ENCODE measurements around the gene PLOD3. TPM values are rescaled to one million over a fixed set of nuclear protein-coding genes. Genes with fewer than 3 reads are reported as not detected.
A peak's percentile ranks its signal among the peaks of the same experiment; 100 is the strongest.

PLOD3 gene
- total RNA-seq, 1 experiment from 2014 or later: 134 TPM

DNA sequence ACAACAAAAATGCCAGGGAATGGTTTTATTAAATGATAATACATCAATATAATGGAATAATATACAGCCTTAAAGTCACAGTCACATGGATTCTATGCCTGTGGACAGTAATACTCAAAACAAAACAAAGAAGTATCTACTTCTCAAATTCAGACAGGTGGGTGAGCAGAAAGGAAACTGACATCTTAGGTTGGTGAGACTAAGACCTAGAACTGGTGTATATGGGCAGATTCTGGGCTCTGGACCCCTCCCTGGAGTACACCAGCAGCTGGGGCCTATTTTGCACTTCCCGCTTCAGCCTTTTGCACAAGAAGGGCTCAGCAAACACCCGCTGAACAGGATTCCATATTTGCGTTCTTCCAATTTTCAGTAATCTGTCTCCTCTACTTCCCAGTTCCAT, 32.9 kb upstream of the PLOD3 start:
- POLR2A ChIA-PET: interaction anchor here (0.7 to 2.7 kb wide), 3 partner anchors 33 to 361 kb away, joined by 3 to 36 read pairs (median 8); partner anchors contain the start of genes PLOD3, UFSP1 and ZNHIT1
- CTCF ChIA-PET: no interaction called here
- Mint-ChIP-seq H3K36me3 (ENCODE audit: insufficient read depth, unreplicated experiment) (peaks cover 38% of the 10 kb centered on the region), H3K27me3 (ENCODE audit: insufficient read depth, unreplicated experiment) (no peaks in the 10 kb centered on the region), H3K27ac (ENCODE audit: low read depth, unreplicated experiment) (no peak overlapping the region), H3K4me3 (ENCODE audit: unreplicated experiment) (peak overlapping the region; percentile 90), H3K9me3 (ENCODE audit: unreplicated experiment) (no peaks in the 10 kb centered on the region), H3K4me1 (ENCODE audit: insufficient read depth, unreplicated experiment) (peaks cover 11% of the 10 kb centered on the region)
- BruUV-seq (replicated peaks): no TSS peak
- DNase-seq (ENCODE audit: unreplicated experiment): no peak
- TF ChIP-seq, protein P1, sequence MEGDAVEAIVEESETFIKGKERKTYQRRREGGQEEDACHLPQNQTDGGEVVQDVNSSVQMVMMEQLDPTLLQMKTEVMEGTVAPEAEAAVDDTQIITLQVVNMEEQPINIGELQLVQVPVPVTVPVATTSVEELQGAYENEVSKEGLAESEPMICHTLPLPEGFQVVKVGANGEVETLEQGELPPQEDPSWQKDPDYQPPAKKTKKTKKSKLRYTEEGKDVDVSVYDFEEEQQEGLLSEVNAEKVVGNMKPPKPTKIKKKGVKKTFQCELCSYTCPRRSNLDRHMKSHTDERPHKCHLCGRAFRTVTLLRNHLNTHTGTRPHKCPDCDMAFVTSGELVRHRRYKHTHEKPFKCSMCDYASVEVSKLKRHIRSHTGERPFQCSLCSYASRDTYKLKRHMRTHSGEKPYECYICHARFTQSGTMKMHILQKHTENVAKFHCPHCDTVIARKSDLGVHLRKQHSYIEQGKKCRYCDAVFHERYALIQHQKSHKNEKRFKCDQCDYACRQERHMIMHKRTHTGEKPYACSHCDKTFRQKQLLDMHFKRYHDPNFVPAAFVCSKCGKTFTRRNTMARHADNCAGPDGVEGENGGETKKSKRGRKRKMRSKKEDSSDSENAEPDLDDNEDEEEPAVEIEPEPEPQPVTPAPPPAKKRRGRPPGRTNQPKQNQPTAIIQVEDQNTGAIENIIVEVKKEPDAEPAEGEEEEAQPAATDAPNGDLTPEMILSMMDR (IDR thresholded peaks at IDR 0.05; ENCODE audit: unreplicated experiment): no peak
- intact Hi-C loops (cut with micrococcal nuclease): no loop called here

DNA sequence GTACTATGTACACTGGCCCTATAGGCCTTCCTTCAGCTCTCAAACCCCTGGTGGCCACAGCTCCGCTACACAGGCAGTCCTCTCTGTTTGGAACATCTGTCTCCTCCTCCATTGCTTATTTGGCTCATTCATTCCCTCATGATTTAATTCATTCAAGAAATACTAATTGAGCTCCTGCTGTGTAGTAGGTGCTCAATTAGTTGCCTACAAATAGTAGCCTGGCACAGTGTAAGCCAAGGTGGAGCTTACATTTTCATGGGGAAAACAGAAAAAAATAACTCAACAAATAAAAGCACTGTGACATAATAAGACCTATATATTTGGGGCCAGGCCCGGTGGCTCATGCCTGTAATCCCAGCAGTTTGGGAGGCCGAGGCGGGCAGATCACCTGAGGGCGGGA, 30.9 kb upstream of the PLOD3 start:
- CTCF ChIA-PET: interaction anchor here (0.6 to 2.0 kb wide), 7 partner anchors 11 to 689 kb away, joined by 3 to 12 read pairs (median 4); partner anchors contain the start of gene ZNHIT1
- BruUV-seq (replicated peaks): no TSS peak
- TF ChIP-seq, protein P1 (IDR thresholded peaks at IDR 0.05; ENCODE audit: unreplicated experiment): no peak
- intact Hi-C loops (cut with micrococcal nuclease): no loop called here
- H3K4me1 Mint-ChIP-seq (ENCODE audit: insufficient read depth, unreplicated experiment): peaks cover 11% of the 10 kb centered on the region
- no peak for DNase-seq (ENCODE audit: unreplicated experiment)
- POLR2A ChIA-PET: interaction anchor here (1.4 kb wide), 1 partner anchor 31 kb away, joined by 4 read pairs; the partner anchor contains the start of genes PLOD3 and ZNHIT1
- H3K27ac Mint-ChIP-seq (ENCODE audit: low read depth, unreplicated experiment): no peak overlapping the region
- no peak overlapping the region for H3K4me3 Mint-ChIP-seq (ENCODE audit: unreplicated experiment)
- peaks cover 47% of the 10 kb centered on the region for H3K36me3 Mint-ChIP-seq (ENCODE audit: insufficient read depth, unreplicated experiment)
- H3K9me3 Mint-ChIP-seq (ENCODE audit: unreplicated experiment): no peaks in the 10 kb centered on the region
- no peaks in the 10 kb centered on the region for H3K27me3 Mint-ChIP-seq (ENCODE audit: insufficient read depth, unreplicated experiment)

DNA sequence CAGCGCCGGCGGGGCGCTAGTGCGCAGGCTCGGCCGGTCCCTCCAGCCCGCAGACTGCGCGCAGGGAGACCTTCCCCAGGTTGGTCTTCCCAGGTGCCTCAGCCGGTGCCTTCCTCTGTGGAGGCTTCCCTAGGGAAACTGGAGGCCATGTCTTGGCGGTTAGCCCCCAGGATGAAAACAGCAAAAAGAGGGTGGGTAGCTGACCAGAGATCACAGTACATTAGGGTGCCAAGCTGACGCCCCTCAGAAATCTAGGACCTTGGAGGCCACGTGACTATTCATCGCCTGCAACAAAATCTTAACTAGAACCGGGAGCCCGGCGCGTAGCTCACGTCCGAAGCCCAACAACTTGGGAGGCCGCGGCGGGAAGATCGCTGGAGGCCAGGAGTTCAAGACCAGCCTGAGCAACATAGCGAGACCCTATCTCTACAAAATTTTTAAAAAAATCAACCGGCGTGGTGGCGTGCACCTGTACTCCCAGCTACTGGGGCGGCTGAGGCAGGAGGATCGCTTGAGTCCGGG, 27.8 kb upstream of the PLOD3 start:
- BruUV-seq (replicated peaks): no TSS peak
- H3K36me3 Mint-ChIP-seq (ENCODE audit: insufficient read depth, unreplicated experiment): peaks cover 47% of the 10 kb centered on the region
- no peaks in the 10 kb centered on the region for H3K27me3 Mint-ChIP-seq (ENCODE audit: insufficient read depth, unreplicated experiment)
- TF ChIP-seq, protein P1 (IDR thresholded peaks at IDR 0.05; ENCODE audit: unreplicated experiment): no peak
- ChIA-PET POLR2A (interaction anchor here (0.6 to 4.4 kb wide), 14 partner anchors 8 to 355 kb away, joined by 3 to 78 read pairs (median 4); partner anchors contain the start of genes IFT22, PLOD3, TRIM56 and UFSP1), CTCF (interaction anchor here (0.5 to 4.5 kb wide), 16 partner anchors 9 to 355 kb away, joined by 3 to 55 read pairs (median 5); partner anchors contain the start of genes PLOD3 and ZNHIT1)
- H3K9me3 Mint-ChIP-seq (ENCODE audit: unreplicated experiment): no peaks in the 10 kb centered on the region
- H3K27ac Mint-ChIP-seq (ENCODE audit: low read depth, unreplicated experiment): peak overlapping the region; percentile 97
- no peak for DNase-seq (ENCODE audit: unreplicated experiment)
- H3K4me1 Mint-ChIP-seq (ENCODE audit: insufficient read depth, unreplicated experiment): peaks cover 5% of the 10 kb centered on the region
- H3K4me3 Mint-ChIP-seq (ENCODE audit: unreplicated experiment): peak overlapping the region; percentile 80
- intact Hi-C loops (cut with micrococcal nuclease): no loop called here

DNA sequence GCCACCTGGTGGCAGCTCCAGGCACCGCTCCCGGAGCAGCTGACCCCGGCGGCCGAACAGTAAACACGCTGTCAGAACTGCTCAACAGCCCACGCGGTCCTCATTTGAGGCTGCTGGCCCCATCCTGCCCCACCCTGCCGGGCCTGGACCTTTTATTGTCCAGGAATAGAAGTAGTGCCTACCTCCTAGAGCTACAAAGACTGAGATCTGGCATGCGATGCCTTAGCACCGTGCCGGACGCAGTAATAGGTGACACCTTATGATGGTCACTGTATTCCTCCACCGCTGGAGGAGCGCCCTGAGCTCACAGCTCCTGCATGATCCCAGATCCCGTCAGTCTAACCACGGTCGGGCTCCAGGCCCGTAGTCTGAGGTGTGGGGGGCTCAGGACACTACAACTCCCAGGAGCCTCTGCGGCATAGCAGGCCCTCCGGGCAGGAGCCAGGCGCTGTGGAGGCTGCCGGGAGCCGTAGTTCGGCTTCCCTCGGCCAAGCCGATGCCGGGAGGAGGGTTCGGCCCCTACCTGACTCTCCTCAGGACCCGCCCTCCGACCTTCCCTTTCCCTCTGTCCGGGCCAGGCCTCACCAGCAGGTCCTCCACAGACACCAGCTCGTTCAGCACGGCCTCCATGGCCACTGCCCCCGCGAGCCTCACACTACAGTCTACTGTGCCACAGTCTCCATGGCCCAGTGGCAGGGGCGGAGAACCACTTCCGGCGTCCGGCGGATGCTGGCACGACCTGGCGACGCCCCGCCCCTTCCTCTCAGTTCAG, 27.2 kb upstream of the PLOD3 start, which contains the start of gene FIS1:
FIS1 (minus strand) TSS at position 707 of the 772 bp plus-strand sequence; CDS start at position 630, 77 bp downstream.
- Mint-ChIP-seq H3K4me1 (ENCODE audit: insufficient read depth, unreplicated experiment) (peaks cover 5% of the 10 kb centered on the region), H3K36me3 (ENCODE audit: insufficient read depth, unreplicated experiment) (peaks cover 52% of the 10 kb centered on the region), H3K27me3 (ENCODE audit: insufficient read depth, unreplicated experiment) (no peaks in the 10 kb centered on the region), H3K4me3 (ENCODE audit: unreplicated experiment) (peak within 1 kb of the TSS; percentile 80), H3K9me3 (ENCODE audit: unreplicated experiment) (no peaks in the 10 kb centered on the region), H3K27ac (ENCODE audit: low read depth, unreplicated experiment) (peak within 1 kb of the TSS; percentile 97)
- TF ChIP-seq, protein P1 (IDR thresholded peaks at IDR 0.05; ENCODE audit: unreplicated experiment): peak; percentile 76
- ChIA-PET CTCF (interaction anchor here (0.5 to 4.5 kb wide), 30 partner anchors 9 to 552 kb away, joined by 3 to 55 read pairs (median 5); partner anchors contain the start of genes PLOD3, VGF and ZNHIT1), POLR2A (interaction anchor here (0.6 to 4.4 kb wide), 20 partner anchors 8 to 378 kb away, joined by 3 to 78 read pairs (median 5); partner anchors contain the start of genes IFT22, PLOD3, SERPINE1 and TRIM56)
- BruUV-seq (replicated peaks): no TSS peak
- intact Hi-C loops (cut with micrococcal nuclease): loop anchor here (1.0 to 5.0 kb wide), 3 partner anchors 26 to 100 kb away; partner anchors contain the start of gene ZNHIT1
- DNase-seq (ENCODE audit: unreplicated experiment): peak; percentile 87
